GM10248 (cell line): ENCODE data around the gene CST9.

Experiments used
- CTCF ChIA-PET: fragments of 300-600 bp; sonication (Branson Sonifier 250); formaldehyde crosslinking; extraction: SDS; loops from one replicate; lab custom pipeline; 2021; ENCODE audit warnings: antibody characterized with exemption; lab: Yijun Ruan, JAX
- POLR2A ChIA-PET: fragments of 350-650 bp; sonication (Branson Sonifier 250); formaldehyde crosslinking; extraction: SDS; loops from one replicate; lab custom pipeline; 2020; ENCODE audit warnings: antibody characterized with exemption; lab: Yijun Ruan, JAX
- DNase-seq: peaks from one replicate; pipeline ENCODE4 v3.0.0; 2012; ENCODE audit errors: extremely low spot score
- CTCF ChIP-seq: IDR thresholded peaks from 2 replicates; pipeline ENCODE4 v1.5.1; 2012; ENCODE audit warnings: mild to moderate bottlenecking, low read depth; ENCODE audit errors: extremely low read depth, missing control alignments, control extremely low read depth

CST9 gene

GRCh38 chr20:23612396-23612795, 6.7 kb upstream of the CST9 start:
- ChIA-PET CTCF (interaction anchor here (7.6 kb wide), 1 partner anchor 170 kb away, joined by 90 read pairs; no protein-coding TSS in a partner anchor), POLR2A (no interaction called here)
- TF ChIP-seq CTCF: no peak
- no peak for DNase-seq

GRCh38 chr20:23609486-23610109, 3.9 kb upstream of the CST9 start:
- ChIA-PET CTCF (interaction anchor here (0.6 to 7.6 kb wide), 6 partner anchors 9 to 1889 kb away, joined by 4 to 90 read pairs (median 5); no protein-coding TSS in a partner anchor), POLR2A (no interaction called here)
- no peak for DNase-seq

GRCh38 chr20:23608251-23608846, 2.6 kb upstream of the CST9 start:
- no peak for TF ChIP-seq CTCF
- CTCF ChIA-PET: interaction anchor here (1.2 to 7.6 kb wide), 6 partner anchors 9 to 170 kb away, joined by 3 to 90 read pairs (median 6); no protein-coding TSS in a partner anchor
- no peak for DNase-seq
- POLR2A ChIA-PET: no interaction called here

More at GRCh38 chr20:23609486-23610109, 3.9 kb upstream of the CST9 start:
- TF ChIP-seq CTCF: no peak

GRCh38 chr20:23607497-23608245, 2.0 kb upstream of the CST9 start:
- no peak for TF ChIP-seq CTCF
- ChIA-PET POLR2A (no interaction called here), CTCF (interaction anchor here (0.7 to 7.6 kb wide), 14 partner anchors 10 to 915 kb away, joined by 3 to 90 read pairs (median 4); no protein-coding TSS in a partner anchor)
- DNase-seq: no peak

- peak; percentile 86 for DNase-seq
- ChIA-PET CTCF (interaction anchor here (0.6 to 7.6 kb wide), 16 partner anchors 11 to 914 kb away, joined by 3 to 90 read pairs (median 4); no protein-coding TSS in a partner anchor), POLR2A (no interaction called here)
- TF ChIP-seq CTCF: peak; percentile 95
These were observed 934 bp upstream of the CST9 start for GRCh38 chr20:23606652-23607049.

GRCh38 chr20:23604306-23604705, 1.4 kb downstream of the CST9 start:
- POLR2A ChIA-PET: no interaction called here

More at GRCh38 chr20:23604306-23604705, 1.4 kb downstream of the CST9 start:
- DNase-seq: no peak
- CTCF ChIA-PET: interaction anchor here (1.2 to 4.2 kb wide), 2 partner anchors 9 to 162 kb away, joined by 3 to 24 read pairs; no protein-coding TSS in a partner anchor
- TF ChIP-seq CTCF: no peak
